K562 (cell line): ENCODE data around the gene TCHH. TPM values are rescaled to one million over a fixed set of nuclear protein-coding genes. Genes with fewer than 3 reads are reported as not detected.

Experiments
- ATAC-seq: fragments of 200-7000 bp; cut with Tn5 transposase; 3 replicates; pipeline ENCODE4 v1.9.1; 2020; ENCODE audit warnings: moderate library complexity
- BruUV-seq: library from RNA; stranded (reverse); fragments of 400-500 nt; replicated peaks from 2 replicates; lab custom pipeline; 2021; lab: Mats Ljungman, UMichigan
- CTCF ChIA-PET: fragments of 300-600 bp; formaldehyde crosslinking; extraction: SDS; loops from one replicate; lab custom pipeline; 2021; ENCODE audit warnings: low intra/inter-chr PET ratio; lab: Yijun Ruan, JAX
- POLR2A ChIA-PET: fragments of 300-600, 350-650 bp; sonication (Branson Sonifier 250); formaldehyde crosslinking; extraction: SDS; loops from one replicate; lab custom pipeline; 2021; ENCODE audit warnings: antibody characterized with exemption, inconsistent platforms; lab: Yijun Ruan, JAX
- DNase-seq, 4 experiments: peaks; one replicate each; pipeline versions ENCODE4 v3.0.0 to v3.0.0-alpha.2; 2011 to 2018; ENCODE audit warnings: low spot score in 3 of 4, mixed read lengths in 3 of 4; ENCODE audit errors: extremely low read depth in 1 of 4
- FAIRE-seq: peaks from 2 replicates; lab custom pipeline; 2011; peaks lifted over from hg19 to GRCh38; lab: Jason Lieb, UNC
- H2AFZ ChIP-seq: 2 replicates; pipeline ENCODE4 v1.6.0; 2011; ENCODE audit warnings: low read depth, low read length, control low read depth, inconsistent platforms
- H3K27ac ChIP-seq: fragments of 200-600 bp; 3 replicates; pipeline ENCODE4 v1.8.0; 2011; ENCODE audit warnings: low read depth, mild to moderate bottlenecking, control low read depth, inconsistent platforms, low read length, moderate library complexity, mixed read lengths; ENCODE audit errors: extremely low read depth
- H3K27me3 ChIP-seq, 2 experiments: fragments of 300-600 bp in 1 of 2; 2 replicates in 1 of 2; 3 replicates in 1 of 2; pipeline versions ENCODE4 v1.6.0 to v1.8.0; 2011; ENCODE audit warnings: inconsistent platforms in 2 of 2, low read length in 2 of 2, mild to moderate bottlenecking in 1 of 2, mixed read lengths in 1 of 2, moderate library complexity in 1 of 2; ENCODE audit not compliant: control insufficient read depth in 2 of 2, insufficient read depth in 2 of 2
- H3K36me3 ChIP-seq: fragments of 300-600 bp; 3 replicates; pipeline ENCODE4 v1.8.0; 2011; ENCODE audit warnings: mild to moderate bottlenecking, low read length, inconsistent platforms; ENCODE audit not compliant: control insufficient read depth, insufficient read depth
- H3K4me1 ChIP-seq, 2 experiments: fragments of 200-600 bp in 1 of 2; replicated peaks in 1 of 2; 2 replicates in 1 of 2; 3 replicates in 1 of 2; pipeline versions ENCODE4 v1.5.1 to v1.8.0; 2011; ENCODE audit warnings: inconsistent platforms in 2 of 2, low read length in 2 of 2, mild to moderate bottlenecking in 1 of 2, mixed read lengths in 1 of 2, moderate library complexity in 1 of 2; ENCODE audit not compliant: control insufficient read depth in 2 of 2, insufficient read depth in 2 of 2
- H3K4me2 ChIP-seq: 2 replicates; pipeline ENCODE4 v1.6.1; 2011; ENCODE audit warnings: low read length, control low read depth, inconsistent platforms, mixed read lengths; ENCODE audit not compliant: insufficient read depth
- H3K4me3 ChIP-seq: fragments of 200-600 bp; sonication (generic), shearing (Covaris generic); 2 replicates; pipeline ENCODE4 v1.5.1; 2016; ENCODE audit warnings: control low read depth, inconsistent platforms
- H3K79me2 ChIP-seq: fragments of 200-600 bp; 3 replicates; pipeline ENCODE4 v1.8.0; 2011; ENCODE audit warnings: low read length, inconsistent platforms; ENCODE audit not compliant: control insufficient read depth, insufficient read depth
- H3K9ac ChIP-seq, 2 experiments: 2 replicates each; pipeline versions ENCODE4 v1.6.0 to v1.6.1; 2011; ENCODE audit warnings: low read depth in 2 of 2, low read length in 2 of 2, control low read depth in 1 of 2, inconsistent platforms in 1 of 2, mild to moderate bottlenecking in 1 of 2, mixed read lengths in 1 of 2; ENCODE audit not compliant: insufficient read depth in 1 of 2
- H3K9me1 ChIP-seq: one replicate; pipeline ENCODE4 v1.6.0; 2011; ENCODE audit warnings: inconsistent platforms, mild to moderate bottlenecking, low read length, moderate library complexity; ENCODE audit not compliant: control insufficient read depth, insufficient read depth
- H3K9me3 ChIP-seq: replicated peaks from 2 replicates; pipeline ENCODE4 v1.5.1; 2011; ENCODE audit warnings: low read depth, low read length, inconsistent platforms; ENCODE audit not compliant: control insufficient read depth, insufficient read depth
- H4K20me1 ChIP-seq: replicated peaks from 2 replicates; pipeline ENCODE4 v1.6.1; 2011; ENCODE audit warnings: low read length, inconsistent platforms, mixed read lengths; ENCODE audit not compliant: control insufficient read depth, insufficient read depth
- CTCFL ChIP-seq: IDR thresholded peaks from 2 replicates; pipeline ENCODE4 v1.6.1; 2011; ENCODE audit warnings: borderline replicate concordance, low read depth, mild to moderate bottlenecking, moderate library complexity, low read length; ENCODE audit not compliant: insufficient read depth, poor library complexity, severe bottlenecking
- E2F4 ChIP-seq: sonication (generic); formaldehyde crosslinking; IDR thresholded peaks from 2 replicates; pipeline ENCODE4 v1.8.0; 2022; ENCODE audit warnings: mild to moderate bottlenecking, low read depth, missing genetic modification reagents
- FOSL1 ChIP-seq: fragments of 200-800 bp; sonication (Bioruptor generic); conservative IDR thresholded peaks from 2 replicates; pipeline ENCODE4 v1.6.1; 2016; ENCODE audit warnings: missing genetic modification characterization, missing compliant biosample characterization
- GTF3C2 ChIP-seq: IDR thresholded peaks from 3 replicates; pipeline ENCODE4 v1.6.1; 2011; ENCODE audit warnings: borderline replicate concordance, mild to moderate bottlenecking, moderate library complexity; ENCODE audit not compliant: insufficient read length; ENCODE audit errors: extremely low read depth
- MTF1 ChIP-seq: fragments of 250-450 bp; sonication (Bioruptor Pico); IDR thresholded peaks from 2 replicates; pipeline ENCODE4 v1.9.0; 2021; ENCODE audit warnings: moderate library complexity, mild to moderate bottlenecking, inconsistent platforms, borderline replicate concordance
- RFX1 ChIP-seq: fragments of 450-650 bp; IDR thresholded peaks from 2 replicates; pipeline ENCODE4 v1.6.1; 2016; ENCODE audit warnings: mild to moderate bottlenecking, moderate library complexity
- ZNF224 ChIP-seq: sonication (generic); formaldehyde crosslinking; IDR thresholded peaks from 2 replicates; pipeline ENCODE4 v1.8.0; 2022; ENCODE audit warnings: mild to moderate bottlenecking, missing genetic modification reagents
- ZNF24 ChIP-seq: fragments of 450-650 bp; IDR thresholded peaks from 2 replicates; pipeline ENCODE4 v1.6.1; 2016
- ZNF277 ChIP-seq: fragments of 250-450 bp; sonication (Bioruptor Pico); IDR thresholded peaks from 2 replicates; pipeline ENCODE4 v1.8.0; 2022; ENCODE audit warnings: inconsistent platforms, mild to moderate bottlenecking, moderate library complexity, borderline replicate concordance
- ZNF561 ChIP-seq: fragments of 450-650 bp; formaldehyde crosslinking; conservative IDR thresholded peaks from 2 replicates; pipeline ENCODE4 v1.4.0; 2020; ENCODE audit warnings: mild to moderate bottlenecking, moderate library complexity
- ZNF639 ChIP-seq, 2 experiments: fragments of 200-800 bp in 1 of 2; sonication (Bioruptor generic) in 1 of 2; sonication (generic) in 1 of 2; formaldehyde crosslinking in 1 of 2; IDR thresholded peaks in 1 of 2; conservative IDR thresholded peaks in 1 of 2; 2 replicates each; pipeline versions ENCODE4 v1.5.0 to v1.6.1; 2016 to 2020; ENCODE audit warnings: missing compliant biosample characterization in 1 of 2, missing genetic modification characterization in 1 of 2, missing genetic modification reagents in 1 of 2
- ZZZ3 ChIP-seq: fragments of 450-650 bp; IDR thresholded peaks from 2 replicates; pipeline ENCODE4 v1.6.1; 2016; ENCODE audit warnings: antibody characterized with exemption, mild to moderate bottlenecking, moderate library complexity
- WGBS: fragments of 100-300 bp; shearing (Covaris generic); methylation state at CpG from one replicate; pipeline ENCODE4 v1.1.6; 2016; ENCODE audit warnings: low coverage, mixed read lengths; ENCODE audit not compliant: insufficient coverage; ENCODE audit errors: missing lambda C conversion rate; 5-methylcytosine and 5-hydroxymethylcytosine counted together
- in situ Hi-C: fragments of 300-500 bp; cut with MboI; formaldehyde crosslinking; loops from 4 replicates; pipeline ENCODE4 v1.15.0; 2018; ENCODE audit warnings: inconsistent platforms, mixed read lengths
- intact Hi-C: fragments of 100-400 bp; cut with micrococcal nuclease; formaldehyde crosslinking; loops from 2 replicates; pipeline ENCODE4 v1.14.2; 2022
- polyA plus RNA-seq, 8 experiments: library from polyadenylated mRNA; depleted of rRNA in 4 of 8; stranded (reverse) in 5 of 8; unstranded in 3 of 8; fragments of >200 nt; fragmentation: Nextera tagmentation in 2 of 8; fragmentation: Illumina TruSeq in 1 of 8; extraction: Ambion mirVana in 2 of 8; extraction: Trizol in 1 of 8; gene quantifications; 2 replicates each; pipeline versions ENCODE4 v1.2.1 to v1.2.3, GENCODE V29; 2011 to 2014; ENCODE audit warnings: inconsistent platforms in 1 of 8, missing spikeins in 1 of 8
- total RNA-seq, 7 experiments: library from RNA; depleted of rRNA in 6 of 7; stranded (reverse); fragments of >200 nt in 6 of 7; fragmentation: Illumina TruSeq in 2 of 7; extraction: Trizol in 2 of 7; gene quantifications; 2 replicates each; pipeline versions ENCODE4 v1.2.1 to v1.2.3, GENCODE V29; 2011 to 2021; ENCODE audit warnings: low replicate concordance in 1 of 7

TCHH gene
- total and polyA plus RNA-seq, 9 of the 15 experiments (the other 6 are each of a cell fraction or from before 2014, with no cell fraction given): not detected

- Histone ChIP-seq H3K9me1 (no peaks in the 10 kb centered on the region), H3K9me3 (no peaks in the 10 kb centered on the region), H3K27me3 (peaks cover 0 to 5% of the 10 kb centered on the region in 2 experiments; a peak in 1 of 5 replicates), H3K79me2 (no peaks in the 10 kb centered on the region), H4K20me1 (no peaks in the 10 kb centered on the region), H2AFZ (no peak overlapping the region), H3K9ac (no peak overlapping the region), H3K4me1 (no peaks in the 10 kb centered on the region), H3K4me2 (no peak overlapping the region), H3K4me3 (no peak overlapping the region), H3K36me3 (no peaks in the 10 kb centered on the region), H3K27ac (no peak overlapping the region)
- DNase-seq (no peak), ATAC-seq (no peak), FAIRE-seq (no peak)
- 2% methylated on average over 6 of the region's 6 CpGs for WGBS
- ChIA-PET POLR2A (interaction anchor here (1.2 kb wide), 1 partner anchor 21 kb away, joined by 3 read pairs; no protein-coding TSS in a partner anchor), CTCF (no interaction called here)
- intact Hi-C loops: no loop called here
- BruUV-seq: no TSS peak
- in situ Hi-C loops: no loop called here
- TF ChIP-seq MTF1 (CRISPR knock-in tag): no peak
- no peak for TF ChIP-seq FOSL1 (tag)
- no peak for TF ChIP-seq ZNF639 (CRISPR knock-in tag; conservative IDR thresholded peaks at IDR 0.05 in 1 of 2, IDR thresholded peaks at IDR 0.05 in 1 of 2)
- no peak for TF ChIP-seq ZNF561
- no peak for TF ChIP-seq ZNF224 (CRISPR knock-in tag)
- TF ChIP-seq ZNF24: no peak
- no peak for TF ChIP-seq E2F4
- no peak for TF ChIP-seq GTF3C2
- no peak for TF ChIP-seq CTCFL
- TF ChIP-seq RFX1: no peak
- no peak for TF ChIP-seq ZZZ3
- TF ChIP-seq ZNF277: no peak
Observed at GRCh38 chr1:152125834-152126443, 10.7 kb upstream of the TCHH start.
